H9 (cell line): ENCODE results near the gene ENTR1. TPM values are rescaled to one million over a fixed set of nuclear protein-coding genes. Genes with fewer than 3 reads are reported as not detected.

Experiments
- DNase-seq: peaks from one replicate; pipeline ENCODE4 v3.0.0-alpha.2; 2017
- H2AFZ ChIP-seq: one replicate; pipeline ENCODE4 v1.6.1; 2013; ENCODE audit warnings: mild to moderate bottlenecking, low read length, control low read depth, moderate library complexity
- H2AK5ac ChIP-seq: 2 replicates; pipeline ENCODE4 v1.6.1; 2013; ENCODE audit warnings: low read length, control low read depth, mixed read lengths; ENCODE audit not compliant: insufficient read length
- H2BK120ac ChIP-seq: one replicate; pipeline ENCODE4 v1.6.1; 2013; ENCODE audit warnings: low read depth, mild to moderate bottlenecking, low read length, control low read depth, inconsistent platforms; ENCODE audit not compliant: poor library complexity, severe bottlenecking
- H2BK12ac ChIP-seq: 2 replicates; pipeline ENCODE4 v1.6.1; 2013; ENCODE audit warnings: low read length, control low read depth, mixed read lengths, low read depth; ENCODE audit not compliant: insufficient read length
- H2BK15ac ChIP-seq: 2 replicates; pipeline ENCODE4 v1.6.1; 2013; ENCODE audit warnings: low read depth, low read length, control low read depth
- H2BK20ac ChIP-seq: one replicate; pipeline ENCODE4 v1.6.1; 2013; ENCODE audit warnings: low read depth, mild to moderate bottlenecking, low read length, control low read depth, inconsistent platforms; ENCODE audit not compliant: poor library complexity, severe bottlenecking
- H2BK5ac ChIP-seq: 2 replicates; pipeline ENCODE4 v1.6.1; 2013; ENCODE audit warnings: low read length, control low read depth, mixed read lengths; ENCODE audit not compliant: insufficient read length
- H3K14ac ChIP-seq: 2 replicates; pipeline ENCODE4 v1.6.1; 2013; ENCODE audit warnings: low read length, control low read depth; ENCODE audit not compliant: insufficient read depth
- H3K18ac ChIP-seq: 2 replicates; pipeline ENCODE4 v1.6.1; 2013; ENCODE audit warnings: low read depth, mild to moderate bottlenecking, mixed read lengths, low read length, control low read depth; ENCODE audit not compliant: insufficient read length
- H3K23ac ChIP-seq: 2 replicates; pipeline ENCODE4 v1.6.1; 2013; ENCODE audit warnings: low read length, control low read depth, mixed read lengths, low read depth; ENCODE audit not compliant: insufficient read length
- H3K23me2 ChIP-seq: 2 replicates; pipeline ENCODE4 v1.6.1; 2013; ENCODE audit warnings: low read depth, mild to moderate bottlenecking, mixed read lengths, low read length, control low read depth; ENCODE audit not compliant: insufficient read length, poor library complexity, severe bottlenecking
- H3K27ac ChIP-seq: 2 replicates; pipeline ENCODE4 v1.5.1; 2013; ENCODE audit warnings: low read length, control low read depth, mixed read lengths, low read depth; ENCODE audit not compliant: insufficient read length
- H3K27me3 ChIP-seq: 2 replicates; pipeline ENCODE4 v1.6.1; 2013; ENCODE audit warnings: low read length, control low read depth, inconsistent platforms; ENCODE audit not compliant: insufficient read depth
- H3K4ac ChIP-seq: 2 replicates; pipeline ENCODE4 v1.6.1; 2013; ENCODE audit warnings: low read depth, mild to moderate bottlenecking, control low read depth, inconsistent platforms, low read length, moderate library complexity
- H3K4me1 ChIP-seq: 2 replicates; pipeline ENCODE4 v1.6.1; 2013; ENCODE audit warnings: low read length, control low read depth, inconsistent platforms; ENCODE audit not compliant: insufficient read depth
- H3K4me2 ChIP-seq: 2 replicates; pipeline ENCODE4 v1.6.1; 2013; ENCODE audit warnings: low read length, control low read depth, mixed read lengths; ENCODE audit not compliant: insufficient read length, insufficient read depth
- H3K56ac ChIP-seq: 2 replicates; pipeline ENCODE4 v1.6.1; 2013; ENCODE audit warnings: low read depth, mild to moderate bottlenecking, mixed read lengths, low read length, control low read depth; ENCODE audit not compliant: insufficient read length
- H3K79me1 ChIP-seq: 2 replicates; pipeline ENCODE4 v1.6.1; 2013; ENCODE audit warnings: low read depth, mild to moderate bottlenecking, moderate library complexity, low read length, control low read depth, inconsistent platforms; ENCODE audit not compliant: insufficient read depth, poor library complexity, severe bottlenecking
- H3K79me2 ChIP-seq: 2 replicates; pipeline ENCODE4 v1.6.1; 2013; ENCODE audit warnings: low read length, control low read depth, inconsistent platforms; ENCODE audit not compliant: insufficient read depth
- H3K9ac ChIP-seq: 2 replicates; pipeline ENCODE4 v1.6.1; 2013; ENCODE audit warnings: low read length, control low read depth, mixed read lengths; ENCODE audit not compliant: insufficient read length; ENCODE audit errors: extremely low read depth
- H3K9me3 ChIP-seq: one replicate; pipeline ENCODE4 v1.6.1; 2013; ENCODE audit warnings: low read depth, low read length, inconsistent platforms; ENCODE audit not compliant: control insufficient read depth
- H3T11ph ChIP-seq: one replicate; pipeline ENCODE4 v1.6.1; 2013; ENCODE audit warnings: mild to moderate bottlenecking, low read length, control low read depth, inconsistent platforms
- H4K20me1 ChIP-seq: one replicate; pipeline ENCODE4 v1.6.1; 2013; ENCODE audit not compliant: control insufficient read depth, insufficient read length, insufficient read depth
- H4K5ac ChIP-seq: 2 replicates; pipeline ENCODE4 v1.6.1; 2013; ENCODE audit warnings: low read depth, mild to moderate bottlenecking, mixed read lengths, low read length, control low read depth; ENCODE audit not compliant: insufficient read length
- H4K8ac ChIP-seq: replicated peaks from 2 replicates; pipeline ENCODE4 v1.6.1; 2013; ENCODE audit warnings: low read length, control low read depth, mixed read lengths, low read depth; ENCODE audit not compliant: insufficient read length
- H4K91ac ChIP-seq: 2 replicates; pipeline ENCODE4 v1.6.1; 2013; ENCODE audit warnings: low read depth, mild to moderate bottlenecking, moderate library complexity, mixed read lengths, low read length, control low read depth; ENCODE audit not compliant: insufficient read length
- H3K27ac Mint-ChIP-seq, 3 experiments: 2 replicates in 2 of 3; 3 replicates in 1 of 3; pipeline ENCODE4 v1.8.0; 2020 to 2021; ENCODE audit warnings: mixed read lengths in 3 of 3, mild to moderate bottlenecking in 1 of 3, moderate library complexity in 1 of 3
- H3K27me3 Mint-ChIP-seq: 2 replicates; pipeline ENCODE4 v1.8.0; 2021; ENCODE audit warnings: low read depth, mild to moderate bottlenecking, moderate library complexity, mixed read lengths
- H3K36me3 Mint-ChIP-seq, 3 experiments: 2 replicates in 2 of 3; 3 replicates in 1 of 3; pipeline ENCODE4 v1.8.0; 2020 to 2021; ENCODE audit warnings: low read depth in 3 of 3, mixed read lengths in 3 of 3; ENCODE audit not compliant: insufficient read depth in 1 of 3
- H3K4me1 Mint-ChIP-seq, 2 experiments: 2 replicates each; pipeline ENCODE4 v1.8.0; 2020; ENCODE audit warnings: mixed read lengths in 2 of 2
- H3K4me3 Mint-ChIP-seq, 2 experiments: 2 replicates in 1 of 2; 3 replicates in 1 of 2; pipeline ENCODE4 v1.8.0; 2020 to 2021; ENCODE audit warnings: mild to moderate bottlenecking in 2 of 2, mixed read lengths in 2 of 2, moderate library complexity in 1 of 2
- H3K9me3 Mint-ChIP-seq, 2 experiments: 2 replicates in 1 of 2; 3 replicates in 1 of 2; pipeline ENCODE4 v1.8.0; 2020; ENCODE audit warnings: mild to moderate bottlenecking in 2 of 2, mixed read lengths in 2 of 2, moderate library complexity in 1 of 2
- WGBS: extraction: QIAGEN DNeasy Blood & Tissue Kit; methylation state at CpG from one replicate; pipeline ENCODE4 v1.1.7; 2013; ENCODE audit warnings: missing lambda C conversion rate, low lambda C conversion rate, mixed read lengths; ENCODE audit not compliant: insufficient read length; ENCODE audit errors: extremely low coverage; 5-methylcytosine and 5-hydroxymethylcytosine counted together
- total RNA-seq: library from RNA; stranded (reverse); gene quantifications from 2 replicates; pipeline ENCODE4 v1.2.1, GENCODE V29; 2021
- TF ChIP-seq, protein P1 (sequence below): fragments of 200-600 bp; sonication (generic); conservative IDR thresholded peaks from 3 replicates; pipeline ENCODE4 v1.8.0; 2021; ENCODE audit warnings: antibody characterized with exemption, mild to moderate bottlenecking

Gene ENTR1
- total RNA-seq, 1 experiment from 2014 or later, result 108 TPM

- H3K56ac ChIP-seq, result no peak overlapping the region
- Mint-ChIP-seq H3K27me3 (no peaks in the 10 kb centered on the region), H3K36me3 (peaks cover 41 to 90% (median 84%) of the 10 kb centered on the region in 3 experiments; a peak in 6 of 7 replicates)
These were observed 38.2 kb upstream of the ENTR1 start for GRCh38 chr9:136448655-136449054.

More at GRCh38 chr9:136448655-136449054, 38.2 kb upstream of the ENTR1 start:
- Histone ChIP-seq H2BK12ac (no peak overlapping the region), H2AFZ (no peak overlapping the region), H3K23ac (no peak overlapping the region), H2BK15ac (no peak overlapping the region), H3K23me2 (no peaks in the 10 kb centered on the region), H3K27ac (no peak overlapping the region), H3T11ph (no peak overlapping the region), H4K91ac (no peak overlapping the region), H3K4me2 (no peak overlapping the region), H3K18ac (no peak overlapping the region), H2AK5ac (no peak overlapping the region), H2BK120ac (no peak overlapping the region), H3K14ac (no peak overlapping the region), H3K9me3 (no peaks in the 10 kb centered on the region), H4K8ac (no peak overlapping the region), H3K4ac (no peak overlapping the region), H2BK5ac (no peak overlapping the region), H3K27me3 (no peaks in the 10 kb centered on the region), H2BK20ac (no peak overlapping the region), H3K79me1 (no peaks in the 10 kb centered on the region), H4K20me1 (peaks cover 2% of the 10 kb centered on the region), H3K79me2 (no peaks in the 10 kb centered on the region), H3K9ac (no peak overlapping the region), H4K5ac (no peak overlapping the region), H3K4me1 (no peaks in the 10 kb centered on the region)
- WGBS, result no CpG with 5 or more reads among the region's 3 CpGs
- Mint-ChIP-seq H3K9me3 (no peaks in the 10 kb centered on the region), H3K27ac (no peak overlapping the region), H3K4me1 (no peaks in the 10 kb centered on the region), H3K4me3 (no peak overlapping the region)
- TF ChIP-seq, protein P1, sequence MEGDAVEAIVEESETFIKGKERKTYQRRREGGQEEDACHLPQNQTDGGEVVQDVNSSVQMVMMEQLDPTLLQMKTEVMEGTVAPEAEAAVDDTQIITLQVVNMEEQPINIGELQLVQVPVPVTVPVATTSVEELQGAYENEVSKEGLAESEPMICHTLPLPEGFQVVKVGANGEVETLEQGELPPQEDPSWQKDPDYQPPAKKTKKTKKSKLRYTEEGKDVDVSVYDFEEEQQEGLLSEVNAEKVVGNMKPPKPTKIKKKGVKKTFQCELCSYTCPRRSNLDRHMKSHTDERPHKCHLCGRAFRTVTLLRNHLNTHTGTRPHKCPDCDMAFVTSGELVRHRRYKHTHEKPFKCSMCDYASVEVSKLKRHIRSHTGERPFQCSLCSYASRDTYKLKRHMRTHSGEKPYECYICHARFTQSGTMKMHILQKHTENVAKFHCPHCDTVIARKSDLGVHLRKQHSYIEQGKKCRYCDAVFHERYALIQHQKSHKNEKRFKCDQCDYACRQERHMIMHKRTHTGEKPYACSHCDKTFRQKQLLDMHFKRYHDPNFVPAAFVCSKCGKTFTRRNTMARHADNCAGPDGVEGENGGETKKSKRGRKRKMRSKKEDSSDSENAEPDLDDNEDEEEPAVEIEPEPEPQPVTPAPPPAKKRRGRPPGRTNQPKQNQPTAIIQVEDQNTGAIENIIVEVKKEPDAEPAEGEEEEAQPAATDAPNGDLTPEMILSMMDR, result no peak
- no peak for DNase-seq
